ENCODE measurements around the gene PDE3A.

Gene PDE3A

DNA sequence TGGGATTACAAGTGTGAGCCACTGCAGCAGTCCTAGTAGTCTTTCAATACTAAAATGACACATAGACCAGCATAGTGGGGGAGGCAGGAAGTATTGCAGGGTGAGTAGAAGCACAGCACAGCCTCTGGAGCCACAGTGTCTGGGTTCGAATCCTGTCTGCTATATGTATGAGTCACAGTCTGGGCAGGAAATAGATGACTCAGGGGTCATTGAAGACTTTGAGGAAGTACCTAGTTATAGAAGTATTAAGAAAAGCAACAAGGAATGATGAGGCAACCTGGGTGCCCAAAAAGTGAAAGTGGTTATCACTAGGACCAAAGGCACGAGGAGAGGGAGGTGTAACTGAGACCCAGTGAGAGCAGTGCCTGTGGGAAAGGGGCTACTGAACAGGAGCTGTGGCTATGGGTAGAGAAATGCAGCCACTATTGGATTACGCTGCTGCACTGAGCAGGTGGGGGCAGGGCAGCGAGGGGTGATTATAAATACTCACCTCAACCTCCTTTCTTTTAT, 124.0 kb downstream of the PDE3A start:
- H3K4me3 ChIP-seq (ENCODE audit: low read depth, low read length) = no peak overlapping the region
- H3K4me1 ChIP-seq (ENCODE audit: control insufficient read depth, insufficient read depth, low read length) = peaks cover 14% of the 10 kb centered on the region
- no peaks in the 10 kb centered on the region for H3K36me3 ChIP-seq (ENCODE audit: control insufficient read depth, insufficient read depth, low read length)
- H3K27ac ChIP-seq (ENCODE audit: low read depth, low read length) = no peak overlapping the region
- H3K9me3 ChIP-seq (ENCODE audit: control insufficient read depth, insufficient read depth, low read length) = no peaks in the 10 kb centered on the region
- no peaks in the 10 kb centered on the region for H3K27me3 ChIP-seq (ENCODE audit: control insufficient read depth, insufficient read depth, low read length)
- H3K9ac ChIP-seq (ENCODE audit: low read depth, low read length) = no peak overlapping the region

DNA sequence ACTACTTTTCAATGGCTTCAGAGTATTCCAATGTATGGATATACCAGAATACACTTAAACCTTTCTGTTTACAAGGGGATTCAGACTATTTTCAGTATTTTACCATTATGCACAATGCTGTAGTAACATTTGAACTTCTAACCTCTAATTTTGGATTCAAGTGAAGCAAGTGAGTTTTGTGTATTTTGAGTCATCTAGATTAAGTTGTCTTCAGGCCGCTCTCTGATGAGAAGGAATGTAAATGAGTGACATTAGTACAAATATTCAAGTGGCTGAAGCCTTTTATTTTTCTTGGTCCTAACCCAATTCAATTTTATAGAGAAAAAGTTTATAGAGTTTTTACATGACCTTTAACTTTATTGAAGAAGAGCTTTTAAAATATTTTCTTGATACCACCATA, 125.6 kb downstream of the PDE3A start:
- Histone ChIP-seq H3K4me1 (ENCODE audit: control insufficient read depth, insufficient read depth, low read length) (peaks cover 9% of the 10 kb centered on the region), H3K36me3 (ENCODE audit: control insufficient read depth, insufficient read depth, low read length) (no peaks in the 10 kb centered on the region), H3K9me3 (ENCODE audit: control insufficient read depth, insufficient read depth, low read length) (no peaks in the 10 kb centered on the region)

DNA sequence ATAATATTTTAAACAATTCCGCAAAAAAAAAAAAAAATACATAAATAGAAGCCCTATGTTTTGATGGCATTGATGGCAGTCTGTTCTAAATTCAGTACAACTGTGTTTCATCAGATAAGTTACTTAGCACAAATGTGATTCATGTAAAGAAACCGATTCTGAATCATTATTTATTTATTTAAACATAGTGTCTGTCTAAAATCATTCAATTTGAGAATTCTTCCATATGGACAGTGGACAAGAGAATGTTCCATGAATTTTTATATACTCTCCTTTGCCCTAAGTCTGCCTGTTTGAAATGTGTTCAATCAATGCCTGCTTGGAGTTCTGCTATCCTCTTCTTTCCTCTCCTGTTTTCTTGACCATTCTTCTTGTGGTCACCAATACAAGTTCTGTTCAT, 126.5 kb downstream of the PDE3A start:
- H3K27ac ChIP-seq (ENCODE audit: low read depth, low read length) = no peak overlapping the region
- H3K4me1 ChIP-seq (ENCODE audit: control insufficient read depth, insufficient read depth, low read length) = peaks cover 9% of the 10 kb centered on the region
- no peak overlapping the region for H3K9ac ChIP-seq (ENCODE audit: low read depth, low read length)
- H3K9me3 ChIP-seq (ENCODE audit: control insufficient read depth, insufficient read depth, low read length) = no peaks in the 10 kb centered on the region
- H3K4me3 ChIP-seq (ENCODE audit: low read depth, low read length) = no peak overlapping the region
- no peaks in the 10 kb centered on the region for H3K36me3 ChIP-seq (ENCODE audit: control insufficient read depth, insufficient read depth, low read length)
- H3K27me3 ChIP-seq (ENCODE audit: control insufficient read depth, insufficient read depth, low read length) = no peaks in the 10 kb centered on the region

More for the DNA sequence above, 125.6 kb downstream of the PDE3A start:
- Histone ChIP-seq H3K27me3 (ENCODE audit: control insufficient read depth, insufficient read depth, low read length) (no peaks in the 10 kb centered on the region), H3K9ac (ENCODE audit: low read depth, low read length) (no peak overlapping the region), H3K4me3 (ENCODE audit: low read depth, low read length) (no peak overlapping the region), H3K27ac (ENCODE audit: low read depth, low read length) (no peak overlapping the region)

DNA sequence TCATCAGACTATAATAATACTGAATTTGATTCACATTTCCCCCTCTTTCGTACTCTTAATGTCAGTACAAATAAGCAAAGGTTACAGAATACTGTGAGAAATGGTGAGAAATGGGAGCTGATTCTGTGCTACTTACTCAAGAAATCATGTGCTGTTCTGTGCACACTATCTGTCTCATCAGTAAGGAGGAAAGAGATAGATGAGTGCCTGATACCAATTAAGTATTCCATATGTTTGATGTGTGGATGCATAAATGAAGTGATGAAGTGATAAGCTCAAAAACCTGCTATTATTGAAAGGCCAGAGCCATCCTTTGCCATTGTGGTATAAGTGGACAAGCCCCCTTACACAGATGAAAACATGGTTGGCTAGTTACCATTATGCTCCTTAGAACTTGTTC, 127.7 kb downstream of the PDE3A start:
- Histone ChIP-seq H3K4me3 (ENCODE audit: low read depth, low read length) (no peak overlapping the region), H3K9ac (ENCODE audit: low read depth, low read length) (no peak overlapping the region), H3K36me3 (ENCODE audit: control insufficient read depth, insufficient read depth, low read length) (no peaks in the 10 kb centered on the region), H3K27me3 (ENCODE audit: control insufficient read depth, insufficient read depth, low read length) (no peaks in the 10 kb centered on the region), H3K27ac (ENCODE audit: low read depth, low read length) (no peak overlapping the region), H3K9me3 (ENCODE audit: control insufficient read depth, insufficient read depth, low read length) (no peaks in the 10 kb centered on the region), H3K4me1 (ENCODE audit: control insufficient read depth, insufficient read depth, low read length) (peaks cover 9% of the 10 kb centered on the region)

DNA sequence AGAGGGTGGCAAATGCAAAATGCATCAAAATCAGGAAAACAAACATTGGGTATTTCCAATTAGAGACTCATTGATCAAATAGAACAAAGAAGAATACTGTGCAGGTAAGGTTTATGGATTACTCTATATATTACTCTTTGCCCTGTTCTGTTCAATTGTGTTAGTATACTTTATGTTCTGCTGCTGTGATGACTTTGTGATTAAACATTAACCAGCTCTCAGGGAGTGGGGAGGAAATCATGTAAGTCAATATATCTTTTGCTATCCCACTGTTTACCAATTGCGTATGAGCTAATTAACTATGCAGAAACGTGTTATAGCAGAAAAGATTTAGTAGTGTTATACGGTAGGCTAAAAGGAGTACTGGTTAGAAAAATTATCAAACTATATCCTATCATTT, 129.4 kb downstream of the PDE3A start:
- H3K9me3 ChIP-seq (ENCODE audit: control insufficient read depth, insufficient read depth, low read length) = no peaks in the 10 kb centered on the region
- H3K27me3 ChIP-seq (ENCODE audit: control insufficient read depth, insufficient read depth, low read length) = no peaks in the 10 kb centered on the region
- no peaks in the 10 kb centered on the region for H3K36me3 ChIP-seq (ENCODE audit: control insufficient read depth, insufficient read depth, low read length)
- no peak overlapping the region for H3K4me3 ChIP-seq (ENCODE audit: low read depth, low read length)
- H3K4me1 ChIP-seq (ENCODE audit: control insufficient read depth, insufficient read depth, low read length) = peaks cover 1% of the 10 kb centered on the region; the same call in 1 of the 2 replicates
- H3K9ac ChIP-seq (ENCODE audit: low read depth, low read length) = no peak overlapping the region
- H3K27ac ChIP-seq (ENCODE audit: low read depth, low read length) = no peak overlapping the region

DNA sequence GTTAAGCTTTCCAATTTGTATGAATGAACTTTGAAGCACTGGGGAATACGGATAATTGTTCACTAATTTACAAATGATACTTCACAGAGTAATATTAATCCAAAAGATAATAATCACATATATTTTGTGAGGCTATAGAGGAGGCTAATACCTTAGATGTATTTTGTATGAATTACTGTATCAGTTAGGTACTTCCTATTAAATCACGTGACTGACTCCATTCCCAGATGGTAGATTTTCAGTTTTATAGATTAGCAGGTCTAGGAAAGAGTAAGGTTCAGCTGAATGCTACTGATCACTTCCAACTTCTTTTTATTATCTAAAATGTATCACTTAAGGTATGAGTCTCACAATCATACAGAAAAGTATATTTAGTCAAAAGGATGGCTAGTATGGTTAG, 133.6 kb downstream of the PDE3A start:
- Histone ChIP-seq H3K4me3 (ENCODE audit: low read depth, low read length) (no peak overlapping the region), H3K4me1 (ENCODE audit: control insufficient read depth, insufficient read depth, low read length) (no peaks in the 10 kb centered on the region), H3K36me3 (ENCODE audit: control insufficient read depth, insufficient read depth, low read length) (no peaks in the 10 kb centered on the region), H3K9me3 (ENCODE audit: control insufficient read depth, insufficient read depth, low read length) (no peaks in the 10 kb centered on the region), H3K9ac (ENCODE audit: low read depth, low read length) (no peak overlapping the region), H3K27me3 (ENCODE audit: control insufficient read depth, insufficient read depth, low read length) (no peaks in the 10 kb centered on the region), H3K27ac (ENCODE audit: low read depth, low read length) (no peak overlapping the region)

DNA sequence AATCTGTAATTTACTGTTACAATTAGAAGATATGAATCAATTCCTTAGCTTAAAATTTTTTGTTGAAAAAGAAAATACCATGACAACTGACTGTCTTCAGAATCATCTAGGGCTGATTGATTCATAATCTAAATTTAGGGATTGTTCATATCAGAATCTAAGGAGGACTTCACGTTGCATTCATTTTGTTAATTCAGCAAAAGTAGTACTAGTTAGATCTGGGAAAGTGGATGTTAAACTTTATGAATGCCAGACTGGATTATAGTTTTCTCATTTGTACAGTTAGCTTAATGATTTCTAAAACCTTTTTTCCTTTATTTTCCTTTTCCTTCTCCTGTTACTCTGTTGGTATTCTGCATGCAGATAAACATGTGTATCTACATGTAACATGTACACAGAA, 135.5 kb downstream of the PDE3A start:
- Histone ChIP-seq H3K27ac (ENCODE audit: low read depth, low read length) (no peak overlapping the region), H3K4me3 (ENCODE audit: low read depth, low read length) (no peak overlapping the region), H3K9me3 (ENCODE audit: control insufficient read depth, insufficient read depth, low read length) (no peaks in the 10 kb centered on the region), H3K36me3 (ENCODE audit: control insufficient read depth, insufficient read depth, low read length) (no peaks in the 10 kb centered on the region), H3K27me3 (ENCODE audit: control insufficient read depth, insufficient read depth, low read length) (no peaks in the 10 kb centered on the region), H3K4me1 (ENCODE audit: control insufficient read depth, insufficient read depth, low read length) (no peaks in the 10 kb centered on the region), H3K9ac (ENCODE audit: low read depth, low read length) (no peak overlapping the region)

DNA sequence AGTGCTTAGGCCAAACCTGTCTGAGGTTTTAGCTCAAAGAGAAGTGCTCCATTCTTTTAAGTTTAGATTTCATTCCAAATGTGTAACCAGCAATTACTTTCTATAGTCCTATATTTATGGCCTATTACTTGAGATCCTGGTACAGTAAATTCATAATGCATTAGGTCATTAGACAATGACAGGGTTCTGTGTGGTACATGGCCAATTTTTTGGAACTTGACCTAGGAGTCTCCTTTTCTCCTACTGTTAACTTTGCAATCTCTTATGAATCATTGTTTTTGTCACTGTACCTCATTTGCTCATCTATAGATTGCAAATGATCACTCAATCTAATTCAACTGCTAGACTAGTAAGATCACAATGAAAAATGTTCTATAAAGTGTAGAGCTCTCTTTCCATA, 136.7 kb downstream of the PDE3A start:
- no peak overlapping the region for H3K27ac ChIP-seq (ENCODE audit: low read depth, low read length)
- no peaks in the 10 kb centered on the region for H3K4me1 ChIP-seq (ENCODE audit: control insufficient read depth, insufficient read depth, low read length)

DNA sequence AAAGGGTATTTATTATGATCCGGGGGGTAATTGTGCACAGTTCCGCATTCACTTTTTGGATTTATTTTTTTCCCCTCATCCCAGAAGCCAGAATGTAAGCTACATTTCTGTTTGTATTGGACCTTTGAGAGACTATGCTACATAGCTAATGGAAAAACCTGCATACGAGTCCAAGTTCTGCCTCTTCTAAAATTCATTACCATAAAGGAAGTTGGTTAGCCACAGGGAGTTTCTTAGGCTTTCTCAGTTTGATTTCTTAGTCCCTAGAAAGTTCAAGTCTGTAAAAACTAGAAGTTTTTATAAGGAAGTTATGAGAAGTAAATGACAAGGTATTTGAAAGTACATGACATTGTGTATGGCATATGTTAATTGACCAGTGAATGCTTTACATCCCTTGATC, 138.7 kb downstream of the PDE3A start:
- H3K36me3 ChIP-seq (ENCODE audit: control insufficient read depth, insufficient read depth, low read length) = no peaks in the 10 kb centered on the region
- no peak overlapping the region for H3K4me3 ChIP-seq (ENCODE audit: low read depth, low read length)
- H3K9me3 ChIP-seq (ENCODE audit: control insufficient read depth, insufficient read depth, low read length) = no peaks in the 10 kb centered on the region
- no peaks in the 10 kb centered on the region for H3K4me1 ChIP-seq (ENCODE audit: control insufficient read depth, insufficient read depth, low read length)
- H3K27me3 ChIP-seq (ENCODE audit: control insufficient read depth, insufficient read depth, low read length) = no peaks in the 10 kb centered on the region
- H3K27ac ChIP-seq (ENCODE audit: low read depth, low read length) = no peak overlapping the region
- no peak overlapping the region for H3K9ac ChIP-seq (ENCODE audit: low read depth, low read length)

More for the DNA sequence above, 136.7 kb downstream of the PDE3A start:
- Histone ChIP-seq H3K9ac (ENCODE audit: low read depth, low read length) (no peak overlapping the region), H3K27me3 (ENCODE audit: control insufficient read depth, insufficient read depth, low read length) (no peaks in the 10 kb centered on the region), H3K36me3 (ENCODE audit: control insufficient read depth, insufficient read depth, low read length) (no peaks in the 10 kb centered on the region), H3K9me3 (ENCODE audit: control insufficient read depth, insufficient read depth, low read length) (no peaks in the 10 kb centered on the region), H3K4me3 (ENCODE audit: low read depth, low read length) (no peak overlapping the region)

DNA sequence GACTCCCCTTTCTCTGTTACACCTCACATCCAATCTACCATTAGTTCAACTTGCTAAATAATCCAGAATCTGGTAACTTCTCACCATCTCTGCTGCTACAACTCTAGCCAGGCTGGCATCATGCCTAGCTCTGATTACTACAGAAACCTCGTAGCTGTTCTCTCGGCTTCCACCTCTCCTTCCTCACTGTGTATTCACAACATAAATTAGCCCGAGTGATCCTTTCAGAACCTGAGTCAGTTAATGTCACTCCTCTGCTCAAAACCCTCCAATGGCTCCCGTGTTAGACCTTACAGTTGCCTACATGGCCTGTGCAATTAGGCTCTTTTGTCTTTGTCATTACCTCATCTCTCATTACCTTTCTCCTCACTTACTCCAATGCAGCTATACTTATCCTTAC, 139.4 kb downstream of the PDE3A start:
- no peaks in the 10 kb centered on the region for H3K9me3 ChIP-seq (ENCODE audit: control insufficient read depth, insufficient read depth, low read length)
- no peaks in the 10 kb centered on the region for H3K4me1 ChIP-seq (ENCODE audit: control insufficient read depth, insufficient read depth, low read length)
- no peak overlapping the region for H3K27ac ChIP-seq (ENCODE audit: low read depth, low read length)
- H3K27me3 ChIP-seq (ENCODE audit: control insufficient read depth, insufficient read depth, low read length) = no peaks in the 10 kb centered on the region
- H3K9ac ChIP-seq (ENCODE audit: low read depth, low read length) = no peak overlapping the region
- H3K36me3 ChIP-seq (ENCODE audit: control insufficient read depth, insufficient read depth, low read length) = no peaks in the 10 kb centered on the region
- no peak overlapping the region for H3K4me3 ChIP-seq (ENCODE audit: low read depth, low read length)

DNA sequence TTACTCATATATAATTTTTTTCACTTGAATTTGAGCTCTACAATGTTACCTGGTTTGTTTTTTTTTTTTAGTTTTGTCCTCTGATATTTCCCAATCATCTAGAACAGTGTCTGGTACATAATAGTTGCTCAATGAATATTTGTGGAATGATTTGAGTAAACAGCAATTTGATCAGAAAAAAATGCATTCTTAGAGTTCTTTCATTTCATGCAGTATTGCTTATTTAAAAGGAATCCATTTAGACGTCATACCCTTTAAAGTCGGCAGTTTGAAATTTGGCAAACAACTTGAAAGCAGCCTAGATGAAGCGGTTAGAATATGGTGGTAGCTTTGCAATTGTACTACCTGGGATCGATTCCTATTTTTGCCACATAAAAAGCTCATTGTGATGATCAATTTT, 140.0 kb downstream of the PDE3A start:
- Histone ChIP-seq H3K9me3 (ENCODE audit: control insufficient read depth, insufficient read depth, low read length) (no peaks in the 10 kb centered on the region), H3K9ac (ENCODE audit: low read depth, low read length) (no peak overlapping the region), H3K4me3 (ENCODE audit: low read depth, low read length) (no peak overlapping the region), H3K27ac (ENCODE audit: low read depth, low read length) (no peak overlapping the region), H3K4me1 (ENCODE audit: control insufficient read depth, insufficient read depth, low read length) (no peaks in the 10 kb centered on the region), H3K27me3 (ENCODE audit: control insufficient read depth, insufficient read depth, low read length) (no peaks in the 10 kb centered on the region), H3K36me3 (ENCODE audit: control insufficient read depth, insufficient read depth, low read length) (no peaks in the 10 kb centered on the region)

DNA sequence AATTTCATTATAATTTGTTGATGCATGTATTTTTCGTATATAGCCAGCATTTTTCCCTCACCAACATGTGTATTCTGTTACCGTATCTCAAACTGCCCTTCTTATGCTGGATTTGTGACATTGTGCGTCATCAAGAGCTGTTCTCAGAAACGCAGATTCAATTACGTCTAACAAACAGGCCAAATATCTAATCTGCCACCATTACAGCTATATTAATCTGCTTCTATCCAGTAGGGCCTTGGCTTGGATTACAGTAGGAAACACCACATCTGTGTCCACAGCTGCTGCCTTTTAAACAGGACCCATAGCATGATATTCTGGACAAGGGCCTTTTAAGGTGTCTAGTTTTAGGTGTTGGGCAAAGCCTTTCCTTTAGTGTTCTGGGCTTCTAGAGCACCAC, 140.6 kb downstream of the PDE3A start:
- no peak overlapping the region for H3K9ac ChIP-seq (ENCODE audit: low read depth, low read length)

More for the DNA sequence above, 140.6 kb downstream of the PDE3A start:
- H3K9me3 ChIP-seq (ENCODE audit: control insufficient read depth, insufficient read depth, low read length) = no peaks in the 10 kb centered on the region
- no peaks in the 10 kb centered on the region for H3K27me3 ChIP-seq (ENCODE audit: control insufficient read depth, insufficient read depth, low read length)
- no peaks in the 10 kb centered on the region for H3K4me1 ChIP-seq (ENCODE audit: control insufficient read depth, insufficient read depth, low read length)
- H3K4me3 ChIP-seq (ENCODE audit: low read depth, low read length) = no peak overlapping the region
- no peak overlapping the region for H3K27ac ChIP-seq (ENCODE audit: low read depth, low read length)
- H3K36me3 ChIP-seq (ENCODE audit: control insufficient read depth, insufficient read depth, low read length) = no peaks in the 10 kb centered on the region

Data from HUES48 (cell line).